Endometrial microvascular endothelial cells (primary cell): ENCODE data around the gene RETREG1. TPM values are rescaled to one million over a fixed set of nuclear protein-coding genes. Genes with fewer than 3 reads are reported as not detected.

Source experiments
- in situ Hi-C: cut with HindIII; loops from 2 replicates; pipeline ENCODE4 v1.10.0; 2017; ENCODE audit warnings: low sequenced_read_pairs, low pct_unique_long_range_greater_than_20kb; ENCODE audit errors: inconsistent ontology term
- total RNA-seq: library from RNA; depleted of rRNA; stranded (reverse); fragments of >200 nt; gene quantifications from one replicate; pipeline ENCODE4 v1.2.3, GENCODE V29; 2015; ENCODE audit errors: inconsistent ontology term

Gene RETREG1
- total RNA-seq, 1 donor from 2014 or later, result not detected

DNA sequence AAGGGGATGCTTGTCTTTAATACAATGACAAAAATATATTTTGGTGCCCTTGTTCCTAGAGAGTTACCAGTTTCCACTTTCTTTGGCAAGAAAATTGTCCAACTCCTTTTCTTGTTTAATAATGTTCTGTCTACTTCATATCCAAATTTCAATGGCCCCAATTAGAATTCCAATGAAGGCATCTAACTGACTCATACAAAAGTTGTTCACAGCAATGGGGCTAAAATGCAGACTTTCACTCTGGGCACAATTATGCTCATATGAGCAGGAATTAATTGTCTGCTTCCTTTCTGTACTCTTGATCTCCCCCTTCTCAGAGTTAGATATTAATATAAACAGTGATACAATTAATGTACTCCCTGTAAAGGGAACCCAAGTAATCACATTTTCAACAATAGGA is 109.1 kb downstream of the RETREG1 start:
- in situ Hi-C loops, result no loop called here

GRCh38 chr5:16505904-16506303 is 110.9 kb downstream of the RETREG1 start:
- in situ Hi-C loops, result no loop called here

- in situ Hi-C loops, result no loop called here
Observed at GRCh38 chr5:16505140-16505891, 111.5 kb downstream of the RETREG1 start.

- in situ Hi-C loops, result no loop called here
Observed at GRCh38 chr5:16504571-16504970, 112.2 kb downstream of the RETREG1 start.

- in situ Hi-C loops, result no loop called here
Observed at GRCh38 chr5:16502866-16503265, 113.9 kb downstream of the RETREG1 start.

- in situ Hi-C loops, result no loop called here
Observed at GRCh38 chr5:16500024-16500423, 116.8 kb downstream of the RETREG1 start.

DNA sequence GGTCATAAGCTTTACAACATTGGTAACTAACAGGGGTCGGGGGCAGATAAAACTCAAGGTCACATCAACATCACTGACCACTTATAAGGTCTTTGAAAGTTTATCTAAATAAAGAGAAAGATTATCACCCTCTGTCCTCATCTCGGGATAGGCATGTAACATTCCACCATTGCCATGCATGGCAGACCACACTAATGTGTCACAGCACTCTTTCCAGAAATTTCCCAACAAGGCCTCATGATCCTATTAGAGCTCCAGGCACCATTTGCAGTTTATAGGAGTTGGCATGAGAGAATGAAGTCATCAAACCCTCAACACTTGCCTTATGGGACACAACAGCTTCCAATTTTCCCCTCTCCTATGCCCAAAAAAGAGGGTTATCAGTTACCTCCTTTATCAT is 119.3 kb downstream of the RETREG1 start:
- in situ Hi-C loops, result no loop called here

GRCh38 chr5:16493261-16493660 is 123.5 kb downstream of the RETREG1 start:
- in situ Hi-C loops, result no loop called here

DNA sequence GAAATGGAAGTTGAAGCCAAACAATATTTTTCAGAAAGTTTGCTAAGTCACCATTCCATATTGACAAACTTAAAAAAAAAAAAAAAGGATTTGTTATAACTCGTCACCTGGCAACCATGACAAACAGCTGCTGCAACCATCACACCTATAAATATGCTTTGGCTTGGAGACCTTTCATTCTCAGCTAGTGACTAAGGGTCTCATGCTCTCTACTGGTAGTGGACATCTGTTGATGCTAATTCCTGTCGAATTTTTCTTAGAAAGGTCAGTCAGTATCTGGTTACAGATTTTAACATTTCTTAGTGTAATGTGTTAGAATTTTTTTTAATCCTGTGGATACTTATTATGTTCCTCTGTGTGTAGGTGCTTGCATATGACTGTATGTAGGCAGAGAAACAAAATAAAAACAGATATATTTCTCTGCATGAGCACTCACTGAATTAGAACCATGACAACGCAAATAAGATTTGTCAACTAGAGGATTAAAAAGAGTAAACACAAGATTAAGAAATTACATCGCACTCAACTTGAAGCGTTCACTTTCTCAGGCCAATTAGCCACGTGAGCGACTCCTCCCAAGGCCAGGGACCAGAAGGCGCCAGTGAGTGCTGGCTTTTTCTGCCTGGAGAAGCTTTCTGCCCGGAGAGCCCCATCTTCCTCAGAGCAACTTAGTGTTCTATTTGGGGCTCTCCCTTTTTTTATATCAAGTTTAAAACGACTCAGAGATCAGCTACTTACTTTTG is 124.2 kb downstream of the RETREG1 start:
- in situ Hi-C loops, result no loop called here

GRCh38 chr5:16490911-16491310 is 125.9 kb downstream of the RETREG1 start:
- in situ Hi-C loops, result no loop called here

DNA sequence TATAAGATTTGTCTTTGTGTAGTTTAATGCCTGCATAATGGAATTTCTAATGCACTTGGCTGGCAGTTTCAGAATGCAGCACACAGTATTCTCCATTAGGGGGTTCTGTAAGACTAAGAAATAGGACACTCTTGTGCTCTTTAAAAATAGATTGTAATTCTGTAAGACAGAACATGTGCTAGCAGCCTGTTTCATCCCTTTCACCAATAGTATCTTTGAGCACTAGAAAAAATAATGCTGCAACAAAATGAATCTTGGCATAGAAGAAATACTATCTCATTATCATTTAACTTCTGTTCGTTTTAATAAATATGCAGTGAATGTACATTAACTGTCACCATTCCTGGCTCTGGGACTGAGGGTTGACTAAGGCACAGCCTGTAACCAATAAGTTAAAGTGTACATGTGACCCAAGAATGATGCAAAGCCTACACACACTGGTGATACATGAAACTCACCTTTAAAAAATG is 127.4 kb downstream of the RETREG1 start:
- in situ Hi-C loops, result no loop called here

GRCh38 chr5:16487456-16487855 is 129.3 kb downstream of the RETREG1 start:
- in situ Hi-C loops, result no loop called here

DNA sequence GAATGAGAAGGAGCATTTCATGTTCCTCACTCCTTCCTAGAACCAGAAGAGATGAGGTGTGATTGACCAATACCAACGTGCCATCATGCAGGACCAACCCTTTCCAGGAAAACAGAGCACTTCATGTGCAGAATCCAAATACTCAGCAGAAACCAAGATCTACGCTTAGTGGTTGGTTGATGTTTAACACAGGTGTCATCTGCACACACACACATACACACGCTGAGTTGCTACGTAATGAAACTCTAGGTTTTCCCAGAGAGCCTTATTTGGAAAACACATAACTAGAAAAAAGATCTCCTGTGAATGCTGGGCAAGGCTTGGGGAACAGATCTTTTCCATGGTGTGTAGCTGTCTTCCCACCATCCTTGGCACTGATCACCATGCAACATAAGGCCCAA is 130.1 kb downstream of the RETREG1 start:
- in situ Hi-C loops, result no loop called here

DNA sequence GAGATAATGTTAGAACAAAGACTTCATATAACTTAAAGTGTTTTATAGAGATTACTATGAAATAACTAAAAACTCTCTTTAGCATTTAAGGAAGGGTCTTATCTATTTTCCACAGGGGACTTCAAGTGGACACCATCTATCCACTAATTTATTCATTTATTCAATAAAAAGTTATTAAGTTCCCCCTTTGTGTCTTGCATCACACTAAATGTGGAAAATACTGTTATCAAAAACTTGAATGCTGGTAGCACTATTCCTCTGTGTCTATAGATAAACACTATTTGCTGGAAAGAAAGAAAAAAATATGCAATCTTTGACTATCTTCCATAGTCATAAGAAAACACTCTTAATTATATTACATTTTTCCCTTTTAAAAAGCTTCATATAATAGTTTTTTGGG is 131.1 kb downstream of the RETREG1 start:
- in situ Hi-C loops, result no loop called here

DNA sequence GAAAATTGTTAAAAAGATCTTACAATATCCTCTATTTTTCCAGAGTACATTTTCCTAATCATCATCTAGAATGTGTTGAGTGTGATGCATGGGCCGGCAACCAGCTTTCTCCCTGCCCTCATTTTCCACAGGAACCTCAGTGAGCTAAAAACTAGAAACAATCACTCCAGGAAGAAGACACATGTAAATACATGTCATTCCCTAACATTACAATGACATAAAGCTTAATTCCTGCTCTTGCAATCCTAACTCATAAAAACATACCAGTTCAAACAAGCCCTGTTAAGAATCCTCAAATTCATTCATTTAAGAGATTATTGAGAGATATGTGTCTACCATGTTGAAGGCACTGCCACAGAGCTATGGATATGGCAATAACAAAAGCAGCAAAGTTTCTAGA is 132.7 kb downstream of the RETREG1 start:
- in situ Hi-C loops, result no loop called here

- in situ Hi-C loops, result no loop called here
Observed at GRCh38 chr5:16483361-16483760, 133.4 kb downstream of the RETREG1 start.

DNA sequence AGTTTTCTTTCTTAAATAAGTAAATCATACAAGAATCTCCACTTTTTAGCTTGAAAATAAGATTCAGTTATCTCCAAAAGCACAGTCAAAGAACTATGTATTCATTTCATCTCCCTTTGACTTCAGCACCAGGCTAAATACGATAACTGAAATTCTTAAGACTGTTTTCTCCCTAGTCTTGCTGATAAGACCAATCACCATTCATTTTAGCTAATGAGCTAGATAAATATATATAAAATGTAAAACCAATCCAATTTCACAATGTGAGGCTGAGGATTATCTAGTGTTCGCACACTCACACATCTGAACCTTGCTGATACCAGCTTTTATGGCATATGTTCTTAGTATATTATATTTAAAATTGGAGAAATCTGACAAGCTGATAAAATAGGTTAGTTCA is 133.9 kb downstream of the RETREG1 start:
- in situ Hi-C loops, result no loop called here

- in situ Hi-C loops, result no loop called here
Observed at GRCh38 chr5:16480821-16481538, 135.8 kb downstream of the RETREG1 start.

DNA sequence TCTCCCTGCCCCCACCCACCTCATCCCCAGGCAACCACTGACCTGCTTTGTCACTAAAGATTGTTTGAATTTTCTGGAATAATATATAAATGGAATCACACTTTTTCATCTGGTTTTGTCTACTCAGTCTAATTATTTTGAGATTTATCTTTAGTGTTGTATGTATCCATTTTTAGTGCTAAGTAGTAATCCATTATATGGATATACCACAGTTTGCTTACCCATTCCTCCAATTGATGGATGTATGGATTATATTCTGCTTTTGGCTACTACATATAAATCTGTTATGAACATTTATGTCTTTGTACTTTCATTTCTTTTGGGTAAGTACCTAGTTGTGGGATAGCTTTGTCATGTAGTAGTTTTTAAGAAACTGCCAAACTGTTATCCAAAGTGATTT is 136.7 kb downstream of the RETREG1 start:
- in situ Hi-C loops, result no loop called here

DNA sequence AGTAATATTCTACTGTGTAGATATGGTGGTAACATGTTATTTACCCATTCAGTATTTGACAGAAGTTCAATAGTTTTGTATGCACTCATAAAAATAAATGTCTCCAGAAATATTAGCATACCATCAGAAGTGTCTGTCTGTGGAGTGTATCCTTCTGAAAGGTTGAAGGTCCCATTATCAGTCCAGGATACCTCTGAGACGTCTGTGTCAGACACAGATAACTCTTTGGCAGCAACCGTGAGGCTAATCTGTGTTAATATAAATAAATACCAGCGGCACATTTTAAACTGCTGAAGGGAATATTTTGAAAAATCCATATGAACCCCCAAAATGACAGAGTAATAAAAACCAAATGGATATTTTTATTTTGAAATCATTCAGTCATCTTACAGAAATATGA is 139.3 kb downstream of the RETREG1 start:
- in situ Hi-C loops, result no loop called here
